T-helper 1 cell treated with Interleukin-12 subunit alpha and Interleukin-12 subunit beta and Interleukin-4 antibody, amounts not matched to agents 30 μg/mL and 1 μg/mL, for 36 hours (primary cell): Measurements from ENCODE around the gene NDUFA13.

Experiments
- H3K27ac Mint-ChIP-seq: one replicate; pipeline ENCODE4 v1.8.0; 2021; ENCODE audit warnings: mild to moderate bottlenecking, mixed read lengths
- H3K27me3 Mint-ChIP-seq: one replicate; pipeline ENCODE4 v1.8.0; 2021; ENCODE audit warnings: low read depth, mixed read lengths
- H3K36me3 Mint-ChIP-seq: one replicate; pipeline ENCODE4 v1.8.0; 2021; ENCODE audit warnings: low read depth, mixed read lengths
- H3K4me1 Mint-ChIP-seq: one replicate; pipeline ENCODE4 v1.8.0; 2021; ENCODE audit warnings: low read depth, mixed read lengths
- H3K4me3 Mint-ChIP-seq: one replicate; pipeline ENCODE4 v1.8.0; 2021; ENCODE audit warnings: mild to moderate bottlenecking, moderate library complexity, mixed read lengths
- H3K9me3 Mint-ChIP-seq: one replicate; pipeline ENCODE4 v1.8.0; 2021; ENCODE audit warnings: mixed read lengths

Gene NDUFA13

DNA sequence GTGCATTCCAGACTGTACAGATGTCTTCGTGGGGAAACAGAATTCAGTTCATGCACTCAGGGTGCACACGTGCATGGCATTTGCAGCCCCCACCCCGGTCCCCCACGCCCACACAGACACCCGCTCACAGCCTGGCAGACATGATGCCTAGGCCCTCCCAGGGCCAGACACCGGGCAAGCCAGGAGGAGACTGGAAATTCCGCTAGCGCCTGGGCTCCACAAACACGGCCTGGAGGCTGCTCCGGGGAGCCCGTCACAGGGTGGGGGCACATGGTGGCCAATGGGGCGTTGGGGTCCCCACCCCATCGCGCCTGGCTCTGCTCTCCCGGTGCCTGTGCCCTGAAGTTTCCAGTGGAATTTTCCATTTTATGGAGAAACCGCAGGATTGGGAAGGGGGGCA, 25.6 kb downstream of the NDUFA13 start:
- Mint-ChIP-seq H3K36me3 (peaks cover 3% of the 10 kb centered on the region), H3K9me3 (no peaks in the 10 kb centered on the region), H3K4me1 (peaks cover 21% of the 10 kb centered on the region), H3K27ac (no peak overlapping the region), H3K4me3 (peak overlapping the region; percentile 46), H3K27me3 (peaks cover 20% of the 10 kb centered on the region)

- no peak overlapping the region for H3K4me3 Mint-ChIP-seq
- peaks cover 3% of the 10 kb centered on the region for H3K36me3 Mint-ChIP-seq
These were observed 26.5 kb downstream of the NDUFA13 start for GRCh38 chr19:19542507-19542906.

GRCh38 chr19:19543101-19543500, 27.1 kb downstream of the NDUFA13 start:
- Mint-ChIP-seq H3K4me3 (no peak overlapping the region), H3K27ac (no peak overlapping the region), H3K4me1 (peaks cover 15% of the 10 kb centered on the region), H3K36me3 (peaks cover 3% of the 10 kb centered on the region), H3K27me3 (peaks cover 11% of the 10 kb centered on the region), H3K9me3 (no peaks in the 10 kb centered on the region)

More at GRCh38 chr19:19542507-19542906, 26.5 kb downstream of the NDUFA13 start:
- Mint-ChIP-seq H3K4me1 (peaks cover 17% of the 10 kb centered on the region), H3K27ac (peak overlapping the region; percentile 11), H3K9me3 (no peaks in the 10 kb centered on the region), H3K27me3 (peaks cover 15% of the 10 kb centered on the region)

- H3K9me3 Mint-ChIP-seq, result no peaks in the 10 kb centered on the region
- H3K4me1 Mint-ChIP-seq, result peaks cover 14% of the 10 kb centered on the region
- H3K36me3 Mint-ChIP-seq, result peaks cover under 1% of the 10 kb centered on the region
- H3K4me3 Mint-ChIP-seq, result no peak overlapping the region
- H3K27me3 Mint-ChIP-seq, result peaks cover 8% of the 10 kb centered on the region
- H3K27ac Mint-ChIP-seq, result no peak overlapping the region
These were observed 27.6 kb downstream of the NDUFA13 start for GRCh38 chr19:19543640-19544039.

DNA sequence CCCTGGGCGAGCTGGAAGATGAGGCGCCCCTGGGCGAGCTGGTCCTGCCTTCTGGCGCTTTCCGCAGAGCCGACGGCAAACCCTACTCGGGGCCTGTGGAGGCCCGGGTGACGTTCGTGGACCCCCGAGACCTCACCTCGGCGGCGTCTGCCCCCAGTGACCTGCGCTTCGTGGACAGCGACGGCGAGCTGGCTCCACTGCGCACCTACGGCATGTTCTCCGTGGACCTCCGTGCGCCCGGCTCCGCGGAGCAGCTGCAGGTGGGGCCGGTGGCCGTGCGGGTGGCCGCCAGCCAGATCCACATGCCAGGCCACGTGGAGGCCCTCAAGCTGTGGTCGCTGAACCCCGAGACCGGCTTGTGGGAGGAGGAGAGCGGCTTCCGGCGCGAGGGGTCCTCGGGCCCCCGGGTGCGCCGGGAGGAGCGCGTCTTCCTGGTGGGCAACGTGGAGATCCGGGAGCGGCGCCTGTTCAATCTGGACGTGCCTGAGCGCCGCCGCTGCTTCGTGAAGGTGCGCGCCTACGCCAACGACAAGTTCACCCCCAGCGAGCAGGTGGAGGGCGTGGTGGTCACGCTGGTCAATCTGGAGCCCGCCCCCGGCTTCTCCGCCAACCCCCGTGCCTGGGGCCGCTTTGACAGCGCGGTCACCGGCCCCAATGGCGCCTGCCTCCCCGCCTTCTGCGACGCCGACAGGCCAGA, 28.4 kb downstream of the NDUFA13 start:
- H3K36me3 Mint-ChIP-seq, result no peaks in the 10 kb centered on the region

DNA sequence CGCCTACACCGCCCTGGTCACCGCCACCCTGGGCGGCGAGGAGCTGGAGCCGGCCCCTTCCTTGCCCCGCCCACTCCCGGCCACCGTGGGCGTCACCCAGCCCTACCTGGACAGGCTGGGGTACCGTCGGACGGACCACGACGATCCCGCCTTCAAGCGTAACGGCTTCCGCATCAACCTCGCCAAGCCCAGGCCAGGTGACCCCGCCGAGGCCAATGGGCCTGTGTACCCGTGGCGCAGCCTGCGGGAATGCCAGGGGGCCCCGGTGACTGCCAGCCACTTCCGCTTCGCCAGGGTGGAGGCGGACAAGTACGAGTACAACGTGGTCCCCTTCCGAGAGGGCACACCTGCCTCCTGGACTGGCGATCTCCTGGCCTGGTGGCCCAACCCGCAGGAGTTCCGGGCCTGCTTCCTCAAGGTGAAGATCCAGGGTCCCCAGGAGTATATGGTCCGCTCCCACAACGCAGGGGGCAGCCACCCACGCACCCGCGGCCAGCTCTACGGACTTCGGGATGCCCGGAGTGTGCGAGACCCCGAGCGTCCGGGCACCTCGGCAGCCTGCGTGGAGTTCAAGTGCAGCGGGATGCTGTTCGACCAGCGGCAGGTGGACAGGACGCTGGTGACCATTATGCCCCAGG, 29.0 kb downstream of the NDUFA13 start:
- H3K4me1 Mint-ChIP-seq, result peaks cover 9% of the 10 kb centered on the region
- no peaks in the 10 kb centered on the region for H3K27me3 Mint-ChIP-seq
- H3K4me3 Mint-ChIP-seq, result no peak overlapping the region
- no peaks in the 10 kb centered on the region for H3K9me3 Mint-ChIP-seq
- no peak overlapping the region for H3K27ac Mint-ChIP-seq
- no peaks in the 10 kb centered on the region for H3K36me3 Mint-ChIP-seq

More for the DNA sequence above, 28.4 kb downstream of the NDUFA13 start:
- Mint-ChIP-seq H3K27me3 (peaks cover under 1% of the 10 kb centered on the region), H3K4me3 (no peak overlapping the region), H3K27ac (no peak overlapping the region), H3K9me3 (no peaks in the 10 kb centered on the region), H3K4me1 (peaks cover 9% of the 10 kb centered on the region)

DNA sequence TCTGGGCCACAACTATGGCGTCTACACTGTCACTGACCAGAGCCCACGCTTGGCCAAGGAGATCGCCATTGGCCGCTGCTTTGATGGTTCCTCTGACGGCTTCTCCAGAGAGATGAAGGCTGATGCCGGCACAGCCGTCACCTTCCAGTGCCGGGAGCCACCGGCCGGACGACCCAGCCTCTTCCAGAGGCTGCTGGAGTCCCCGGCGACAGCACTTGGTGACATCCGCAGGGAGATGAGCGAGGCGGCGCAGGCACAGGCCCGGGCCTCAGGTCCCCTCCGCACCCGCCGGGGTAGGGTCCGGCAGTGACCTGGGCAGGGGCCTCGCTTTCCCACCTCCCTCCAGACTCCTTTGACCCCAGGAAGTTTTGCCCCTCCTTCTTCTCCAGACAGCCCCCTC, 29.7 kb downstream of the NDUFA13 start:
- no peaks in the 10 kb centered on the region for H3K36me3 Mint-ChIP-seq
- H3K27ac Mint-ChIP-seq, result no peak overlapping the region
- H3K9me3 Mint-ChIP-seq, result no peaks in the 10 kb centered on the region
- no peak overlapping the region for H3K4me3 Mint-ChIP-seq
- H3K27me3 Mint-ChIP-seq, result no peaks in the 10 kb centered on the region
- peaks cover 7% of the 10 kb centered on the region for H3K4me1 Mint-ChIP-seq

GRCh38 chr19:19546751-19547162, 30.7 kb downstream of the NDUFA13 start:
- no peak overlapping the region for H3K4me3 Mint-ChIP-seq
- no peaks in the 10 kb centered on the region for H3K36me3 Mint-ChIP-seq
- no peaks in the 10 kb centered on the region for H3K27me3 Mint-ChIP-seq
- peaks cover 3% of the 10 kb centered on the region for H3K4me1 Mint-ChIP-seq
- H3K27ac Mint-ChIP-seq, result no peak overlapping the region
- H3K9me3 Mint-ChIP-seq, result no peaks in the 10 kb centered on the region

GRCh38 chr19:19547674-19548336, 31.8 kb downstream of the NDUFA13 start:
- H3K4me3 Mint-ChIP-seq, result no peak overlapping the region
- H3K27me3 Mint-ChIP-seq, result no peaks in the 10 kb centered on the region
- no peaks in the 10 kb centered on the region for H3K36me3 Mint-ChIP-seq
- H3K9me3 Mint-ChIP-seq, result no peaks in the 10 kb centered on the region
- no peak overlapping the region for H3K27ac Mint-ChIP-seq
- H3K4me1 Mint-ChIP-seq, result no peaks in the 10 kb centered on the region

DNA sequence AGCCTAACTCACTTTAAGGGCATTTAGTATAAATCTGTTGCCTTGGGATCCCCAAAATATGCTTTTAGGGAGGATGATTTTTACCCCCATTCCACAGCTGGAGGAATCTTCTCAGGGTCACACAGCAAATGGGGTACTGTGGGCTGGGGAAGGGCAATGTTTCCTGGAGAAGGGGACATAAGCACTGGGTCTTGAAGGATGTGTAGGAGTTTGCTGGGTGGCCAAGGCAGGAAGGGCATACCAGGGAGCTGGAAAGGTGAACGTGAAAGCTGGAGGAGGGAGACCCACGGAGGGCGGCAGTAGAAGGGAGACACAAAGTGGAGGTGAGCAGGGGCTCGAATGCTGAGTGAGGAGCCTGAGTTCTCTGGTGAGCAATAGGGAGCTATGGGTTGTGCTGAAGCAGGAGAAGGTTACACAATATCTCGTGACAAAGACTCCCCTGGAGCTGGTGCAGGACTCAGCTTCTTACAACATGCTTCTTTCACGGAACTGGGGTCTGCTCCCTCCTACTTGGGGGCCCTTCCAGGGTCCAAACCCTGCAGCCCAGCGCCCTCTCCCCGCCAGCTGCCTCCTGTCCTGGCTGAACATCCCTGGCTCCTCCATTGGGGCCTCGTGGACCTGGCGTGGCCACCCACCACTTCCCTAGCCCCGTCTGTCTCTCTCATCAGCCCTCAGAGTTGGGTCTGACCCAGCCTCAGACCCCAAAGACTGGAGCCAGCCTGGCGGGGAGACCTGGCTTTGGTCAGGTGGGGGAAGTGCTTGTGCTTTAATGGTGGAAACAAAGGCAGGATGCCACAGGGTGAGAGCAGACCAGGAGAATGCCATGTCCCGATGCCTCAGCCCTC, 33.1 kb downstream of the NDUFA13 start:
- Mint-ChIP-seq H3K4me1 (no peaks in the 10 kb centered on the region), H3K27ac (peak overlapping the region; percentile 45), H3K36me3 (no peaks in the 10 kb centered on the region), H3K27me3 (no peaks in the 10 kb centered on the region), H3K9me3 (no peaks in the 10 kb centered on the region), H3K4me3 (no peak overlapping the region)

GRCh38 chr19:19549804-19550464, 33.9 kb downstream of the NDUFA13 start:
- no peaks in the 10 kb centered on the region for H3K27me3 Mint-ChIP-seq
- H3K9me3 Mint-ChIP-seq, result no peaks in the 10 kb centered on the region
- H3K4me3 Mint-ChIP-seq, result no peak overlapping the region
- peaks cover 3% of the 10 kb centered on the region for H3K4me1 Mint-ChIP-seq
- no peak overlapping the region for H3K27ac Mint-ChIP-seq
- H3K36me3 Mint-ChIP-seq, result no peaks in the 10 kb centered on the region

DNA sequence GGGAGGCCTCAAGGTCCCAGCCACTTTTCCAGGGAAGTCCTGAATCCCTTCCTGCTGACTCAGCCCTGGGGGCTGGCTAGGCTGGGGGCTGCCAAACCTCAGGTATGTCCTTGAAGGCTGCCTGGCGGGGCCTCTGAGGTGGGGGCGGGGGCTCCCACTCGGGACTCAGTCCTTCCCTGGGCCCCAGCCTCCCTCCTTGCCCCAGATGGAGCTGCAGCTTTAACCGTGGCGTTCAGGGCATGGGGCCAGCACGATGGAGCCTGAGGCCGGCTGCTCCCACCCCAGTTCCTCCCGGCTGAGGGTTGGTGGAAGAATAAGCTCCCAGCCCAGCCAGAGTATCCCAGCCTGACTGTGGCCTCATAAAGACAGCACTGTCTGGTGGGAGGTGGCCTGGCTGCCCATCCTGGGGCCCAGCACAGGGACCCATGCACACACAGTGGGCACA, 34.5 kb downstream of the NDUFA13 start:
- no peaks in the 10 kb centered on the region for H3K9me3 Mint-ChIP-seq
- H3K36me3 Mint-ChIP-seq, result no peaks in the 10 kb centered on the region
- peaks cover 3% of the 10 kb centered on the region for H3K4me1 Mint-ChIP-seq
- H3K27me3 Mint-ChIP-seq, result no peaks in the 10 kb centered on the region
- no peak overlapping the region for H3K27ac Mint-ChIP-seq
- no peak overlapping the region for H3K4me3 Mint-ChIP-seq

DNA sequence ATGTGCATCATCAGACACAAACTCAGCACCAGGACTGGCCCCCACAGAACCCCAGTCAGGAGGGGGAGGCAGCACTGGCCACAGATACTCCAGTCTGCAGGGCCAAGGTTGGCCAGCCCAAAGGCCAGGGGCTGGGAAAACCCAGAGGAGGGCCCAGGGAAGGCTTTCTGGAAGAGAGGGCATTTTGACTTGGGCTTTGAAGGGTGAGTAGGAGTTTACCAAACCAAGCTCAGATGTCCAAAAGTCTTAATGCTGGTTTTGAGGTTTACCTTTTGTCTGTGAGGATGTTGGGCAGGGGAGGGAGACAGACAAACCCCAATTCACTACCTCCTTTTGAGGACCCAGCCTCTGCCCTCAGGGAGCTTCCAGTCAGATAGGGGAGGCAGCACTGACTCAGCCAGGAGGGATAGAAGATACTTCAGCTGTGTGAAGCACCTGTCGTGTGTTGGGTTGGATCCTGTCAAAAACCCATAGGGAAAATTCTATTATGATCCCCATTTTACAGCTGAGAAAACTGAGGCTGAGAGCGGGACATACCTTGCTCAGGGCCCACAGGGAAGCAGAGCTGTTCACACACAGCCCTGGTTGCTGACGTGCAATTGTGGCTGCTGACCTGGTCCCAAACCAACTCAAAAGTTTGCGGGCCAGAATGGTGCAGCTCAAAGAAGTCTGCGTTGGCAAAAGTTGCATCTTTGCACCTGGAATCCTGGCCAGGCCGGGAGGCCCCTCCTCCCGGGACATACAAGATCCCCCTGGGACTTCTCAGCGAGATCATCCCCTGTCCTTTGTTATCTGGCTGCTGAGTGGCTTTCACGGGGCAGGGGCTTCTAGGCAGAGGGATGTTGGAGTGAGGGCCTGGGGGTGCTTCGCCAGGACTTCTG, 35.2 kb downstream of the NDUFA13 start:
- H3K4me3 Mint-ChIP-seq, result no peak overlapping the region
- H3K27ac Mint-ChIP-seq, result no peak overlapping the region
- H3K27me3 Mint-ChIP-seq, result no peaks in the 10 kb centered on the region
- no peaks in the 10 kb centered on the region for H3K36me3 Mint-ChIP-seq
- no peaks in the 10 kb centered on the region for H3K9me3 Mint-ChIP-seq
- peaks cover 3% of the 10 kb centered on the region for H3K4me1 Mint-ChIP-seq
